Measurements from ENCODE around the gene KLF1. TPM values are rescaled to one million over a fixed set of nuclear protein-coding genes. Genes with fewer than 3 reads are reported as not detected.

The KLF1 gene
- total and polyA plus RNA-seq, 2 of the 13 experiments (the other 11 are each of a cell fraction or from before 2014, with no cell fraction given), result not detected

- TF ChIP-seq ZNF597 (CRISPR knock-in tag; IDR thresholded peaks at IDR 0.05) (no peak), ZNF10 (CRISPR knock-in tag; IDR thresholded peaks at IDR 0.05; ENCODE audit: borderline replicate concordance, low read depth) (no peak), ZBTB40 (IDR thresholded peaks at IDR 0.05) (no peak), ZBTB40 (CRISPR knock-in tag; IDR thresholded peaks at IDR 0.05) (no peak), AGO1 (IDR thresholded peaks at IDR 0.05; ENCODE audit: low read depth, low read length, poor library complexity, severe bottlenecking) (no peak), SMAD1 (CRISPR knock-in tag; IDR thresholded peaks at IDR 0.05; ENCODE audit: borderline replicate concordance, low read depth) (no peak), ZNF567 (CRISPR knock-in tag; IDR thresholded peaks at IDR 0.05; ENCODE audit: borderline replicate concordance) (no peak), SMARCE1 (IDR thresholded peaks at IDR 0.05; ENCODE audit: borderline replicate concordance) (no peak), FOXJ3 (CRISPR knock-in tag; IDR thresholded peaks at IDR 0.05; ENCODE audit: borderline replicate concordance) (no peak), E2F5 (CRISPR knock-in tag; conservative IDR thresholded peaks at IDR 0.05) (no peak), XRCC5 (optimal IDR thresholded peaks at IDR 0.05; ENCODE audit: low read length) (no peak), PRMT3 (CRISPR knock-in tag; IDR thresholded peaks at IDR 0.05; ENCODE audit: borderline replicate concordance, low read depth) (no peak), ZNF124 (CRISPR knock-in tag; IDR thresholded peaks at IDR 0.05) (no peak), SOX13 (IDR thresholded peaks at IDR 0.05) (no peak), SOX13 (CRISPR knock-in tag; conservative IDR thresholded peaks at IDR 0.05 in 1 of 2, IDR thresholded peaks at IDR 0.05 in 1 of 2) (0 out of 4 replicates have a peak, but pooled peaks of 1 of the 2 experiments have one; percentile 4), ZFAT (CRISPR knock-in tag; conservative IDR thresholded peaks at IDR 0.05) (no peak), SMYD3 (CRISPR knock-in tag; IDR thresholded peaks at IDR 0.05) (no peak), MATR3 (CRISPR knock-in tag; IDR thresholded peaks at IDR 0.05) (no peak), GATA4 (IDR thresholded peaks at IDR 0.05; ENCODE audit: borderline replicate concordance, low read depth) (no peak)
Observed at GRCh38 chr19:12884926-12885748, 1.9 kb downstream of the KLF1 start (continued).
